SK-N-SH treated with all-trans-retinoic acid at 6 μM for 48 hours (cell line): Measurements from ENCODE around the gene TAS2R60.
"Not testable (repeated sequence)": the region's sequence is repeated elsewhere in the genome, so short reads cannot be mapped to it uniquely, and the experiment has no call there.

ENCODE experiments used
- CREB5 ChIP-seq: fragments of 250-450 bp; sonication (Bioruptor Pico); IDR thresholded peaks from 2 replicates; pipeline ENCODE4 v1.5.1; 2020; ENCODE audit warnings: low read depth, mild to moderate bottlenecking, moderate library complexity
- CSDC2 ChIP-seq: fragments of 250-450 bp; sonication (Bioruptor Pico); IDR thresholded peaks from 2 replicates; pipeline ENCODE4 v1.5.0; 2020; ENCODE audit warnings: mild to moderate bottlenecking, moderate library complexity
- CSRNP3 ChIP-seq: fragments of 250-450 bp; sonication (Bioruptor Pico); IDR thresholded peaks from 2 replicates; pipeline ENCODE4 v1.5.1; 2021; ENCODE audit warnings: mild to moderate bottlenecking, moderate library complexity
- PATZ1 ChIP-seq: fragments of 250-450 bp; sonication (Bioruptor Pico); IDR thresholded peaks from 2 replicates; pipeline ENCODE4 v1.8.0; 2020; ENCODE audit warnings: mild to moderate bottlenecking, moderate library complexity, borderline replicate concordance
- POU6F1 ChIP-seq: fragments of 250-450 bp; sonication (Bioruptor Pico); IDR thresholded peaks from 2 replicates; pipeline ENCODE4 v1.8.0; 2021; ENCODE audit warnings: low read depth, mild to moderate bottlenecking, moderate library complexity, borderline replicate concordance
- PPARA ChIP-seq: fragments of 250-450 bp; sonication (Bioruptor Pico); IDR thresholded peaks from 2 replicates; pipeline ENCODE4 v1.5.0; 2020; ENCODE audit warnings: mild to moderate bottlenecking, borderline replicate concordance
- RARB ChIP-seq: fragments of 250-450 bp; sonication (Bioruptor Pico); IDR thresholded peaks from 2 replicates; pipeline ENCODE4 v1.8.0; 2021; ENCODE audit warnings: mild to moderate bottlenecking, moderate library complexity
- ZC3H10 ChIP-seq: fragments of 250-450 bp; sonication (Bioruptor Pico); IDR thresholded peaks from 2 replicates; pipeline ENCODE4 v1.5.1; 2021; ENCODE audit warnings: mild to moderate bottlenecking, moderate library complexity
- ZFP3 ChIP-seq: fragments of 250-450 bp; sonication (Bioruptor Pico); IDR thresholded peaks from 2 replicates; pipeline ENCODE4 v1.5.0; 2020; ENCODE audit warnings: mild to moderate bottlenecking, moderate library complexity

GRCh38 chr7:143415209-143415608 is 28.0 kb upstream of the TAS2R60 start:
- TF ChIP-seq RARB (CRISPR knock-in tag); CSRNP3 (CRISPR knock-in tag); PATZ1 (CRISPR knock-in tag); PPARA (CRISPR knock-in tag); CREB5 (CRISPR knock-in tag); ZFP3 (CRISPR knock-in tag); ZC3H10 (CRISPR knock-in tag); POU6F1 (CRISPR knock-in tag); CSDC2: not testable (repeated sequence)
